Keratinocyte (primary cell): ENCODE measurements around the gene CHCHD6. TPM values are rescaled to one million over a fixed set of nuclear protein-coding genes. Genes with fewer than 3 reads are reported as not detected.

Source experiments
- DNase-seq: peaks from one replicate; pipeline ENCODE4 v3.0.0-alpha.2; 2011; ENCODE audit warnings: low read depth, missing footprints, low spot score
- FAIRE-seq: peaks from 2 replicates; lab custom pipeline; 2011; peaks lifted over from hg19 to GRCh38; lab: Jason Lieb, UNC
- H2AFZ ChIP-seq: 2 replicates; pipeline ENCODE4 v1.6.0; 2012; ENCODE audit warnings: low read length, control low read depth, inconsistent platforms; ENCODE audit not compliant: control insufficient read depth
- H3K27ac ChIP-seq: 2 replicates; pipeline ENCODE4 v1.5.1; 2011; ENCODE audit warnings: low read length; ENCODE audit not compliant: control insufficient read depth, insufficient read depth
- H3K27me3 ChIP-seq: 3 replicates; pipeline ENCODE4 v1.6.0; 2011; ENCODE audit warnings: low read length; ENCODE audit not compliant: control insufficient read depth, insufficient read depth; ENCODE audit errors: extremely low read depth
- H3K36me3 ChIP-seq, 2 experiments: 2 replicates in 1 of 2; 3 replicates in 1 of 2; pipeline ENCODE4 v1.5.1; 2011; ENCODE audit warnings: low read length in 2 of 2, mild to moderate bottlenecking in 1 of 2; ENCODE audit not compliant: control insufficient read depth in 2 of 2, insufficient read depth in 2 of 2; ENCODE audit errors: extremely low read depth in 1 of 2
- H3K4me1 ChIP-seq: 3 replicates; pipeline ENCODE4 v1.5.1; 2011; ENCODE audit warnings: low read length; ENCODE audit not compliant: control insufficient read depth, insufficient read depth; ENCODE audit errors: extremely low read depth
- H3K4me2 ChIP-seq: 3 replicates; pipeline ENCODE4 v1.6.0; 2011; ENCODE audit warnings: low read depth, low read length; ENCODE audit not compliant: control insufficient read depth, insufficient read depth; ENCODE audit errors: extremely low read depth
- H3K4me3 ChIP-seq, 3 experiments: fragments of 200-600 bp in 1 of 3; sonication (generic) in 1 of 3; 2 replicates in 2 of 3; 3 replicates in 1 of 3; pipeline ENCODE4 v1.5.1; 2011 to 2016; ENCODE audit warnings: low read length in 3 of 3, mild to moderate bottlenecking in 3 of 3, control low read depth in 2 of 3, inconsistent platforms in 1 of 3, low read depth in 1 of 3, mixed read lengths in 1 of 3, mixed run types in 1 of 3, moderate library complexity in 1 of 3; ENCODE audit not compliant: control insufficient read depth in 2 of 3, insufficient read depth in 2 of 3; ENCODE audit errors: extremely low read depth in 1 of 3
- H3K79me2 ChIP-seq: 2 replicates; pipeline ENCODE4 v1.6.0; 2012; ENCODE audit warnings: low read length; ENCODE audit not compliant: control insufficient read depth, insufficient read depth
- H3K9ac ChIP-seq: 3 replicates; pipeline ENCODE4 v1.6.0; 2011; ENCODE audit warnings: low read length; ENCODE audit not compliant: control insufficient read depth, insufficient read depth; ENCODE audit errors: extremely low read depth
- H3K9me1 ChIP-seq: 3 replicates; pipeline ENCODE4 v1.6.0; 2011; ENCODE audit warnings: low read length; ENCODE audit not compliant: control insufficient read depth, insufficient read depth; ENCODE audit errors: extremely low read depth
- H3K9me3 ChIP-seq: 2 replicates; pipeline ENCODE4 v1.5.1; 2012; ENCODE audit warnings: low read depth, low read length; ENCODE audit not compliant: control insufficient read depth
- H4K20me1 ChIP-seq: 3 replicates; pipeline ENCODE4 v1.6.0; 2011; ENCODE audit warnings: low read length; ENCODE audit not compliant: control insufficient read depth, insufficient read depth; ENCODE audit errors: extremely low read depth
- CTCF ChIP-seq, 3 experiments: IDR thresholded peaks in 1 of 3; conservative IDR thresholded peaks in 1 of 3; optimal IDR thresholded peaks in 1 of 3; 2 replicates in 2 of 3; 3 replicates in 1 of 3; pipeline versions ENCODE3 to v1.5.1; 2011; ENCODE audit warnings: low read length in 3 of 3, mild to moderate bottlenecking in 3 of 3, moderate library complexity in 2 of 3, control low read depth in 1 of 3, inconsistent platforms in 1 of 3; ENCODE audit not compliant: insufficient read depth in 2 of 3; ENCODE audit errors: extremely low read depth in 1 of 3
- EZH2 ChIP-seq: IDR thresholded peaks from one replicate; pipeline ENCODE4 v1.6.1; 2012; ENCODE audit warnings: inconsistent platforms, mild to moderate bottlenecking, low read length, moderate library complexity
- dilution Hi-C: fragments of 300-500 bp; cut with MboI; formaldehyde crosslinking; loops from one replicate; pipeline ENCODE4 v1.7.0; 2020; ENCODE audit warnings: low sequenced_read_pairs; ENCODE audit not compliant: extremely low pct_ligation_motif_present
- polyA plus RNA-seq, 5 experiments: library from polyadenylated mRNA; depleted of rRNA in 3 of 5; stranded (reverse) in 3 of 5; stranded (forward) in 1 of 5; unstranded in 1 of 5; fragments of >200 nt; gene quantifications; 1 replicate in 1 of 5; 2 replicates in 3 of 5; 3 replicates in 1 of 5; pipeline versions ENCODE4 v1.2.1 to v1.2.3, GENCODE V29; 2011 to 2012; ENCODE audit warnings: missing spikeins in 2 of 5, low read depth in 1 of 5, low replicate concordance in 1 of 5

CHCHD6 gene
- polyA plus RNA-seq, 1 donor (not counting 4 experiments of a cell fraction or from before 2014, with no cell fraction given), result 21.7 TPM

DNA sequence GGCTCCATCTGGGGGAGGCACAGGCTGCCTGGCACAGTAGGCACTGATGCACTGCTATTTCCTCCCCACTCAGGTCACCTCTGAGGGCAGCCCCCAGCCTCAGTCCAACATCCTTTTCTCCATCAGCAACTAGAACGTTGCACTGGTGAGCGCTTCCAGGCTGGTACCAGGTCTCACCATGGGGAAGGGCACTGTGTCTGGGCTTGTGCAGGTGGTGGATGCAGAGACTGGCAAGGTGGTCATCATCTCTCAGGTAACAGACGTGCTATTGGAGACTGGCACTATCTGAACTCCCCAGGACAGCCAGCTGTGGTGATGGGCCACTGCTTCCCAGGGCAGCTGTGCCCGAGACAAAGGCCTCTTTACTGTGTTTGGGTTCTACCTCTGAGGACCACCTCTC lies 40.8 kb upstream of the CHCHD6 start:
- no peak for FAIRE-seq
- Histone ChIP-seq H3K4me2 (no peak overlapping the region), H3K4me3 (no peak overlapping the region), H3K27ac (no peak overlapping the region), H3K9ac (no peak overlapping the region), H3K9me1 (no peaks in the 10 kb centered on the region), H3K36me3 (no peaks in the 10 kb centered on the region), H3K4me1 (no peaks in the 10 kb centered on the region), H3K9me3 (no peaks in the 10 kb centered on the region), H2AFZ (no peak overlapping the region), H4K20me1 (no peaks in the 10 kb centered on the region), H3K79me2 (no peaks in the 10 kb centered on the region), H3K27me3 (peaks cover 44% of the 10 kb centered on the region)
- dilution Hi-C loops, result no loop called here
- no peak for DNase-seq
- TF ChIP-seq CTCF (optimal IDR thresholded peaks at IDR 0.05 in 1 of 3, IDR thresholded peaks at IDR 0.05 in 1 of 3, conservative IDR thresholded peaks at IDR 0.05 in 1 of 3; ENCODE audit: extremely low read depth in 1 of 3, insufficient read depth in 2 of 3, low read length in 3 of 3) (no peak), EZH2 (no peak)

DNA sequence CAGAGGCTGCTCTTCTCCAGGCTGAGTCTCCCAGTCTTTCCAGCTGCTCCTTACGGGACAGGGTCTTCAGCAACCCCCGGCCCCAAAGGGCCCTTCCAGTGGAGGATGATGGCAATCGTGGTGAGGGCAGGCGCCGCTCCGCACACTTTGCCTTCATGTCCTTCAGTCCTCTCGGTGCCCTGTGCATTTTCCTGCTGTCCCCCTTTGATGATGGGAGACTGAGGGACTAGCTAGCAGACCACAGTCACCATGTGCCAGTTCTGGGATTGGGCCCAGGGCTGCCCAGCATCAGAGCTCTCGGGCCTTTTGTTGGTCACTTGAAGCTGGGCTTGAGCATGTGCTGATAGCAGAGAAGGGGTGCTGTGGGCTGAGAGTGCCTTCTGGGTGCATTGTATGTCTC lies 40.3 kb upstream of the CHCHD6 start:
- no peak overlapping the region for H3K4me2 ChIP-seq
- DNase-seq (no peak), FAIRE-seq (no peak)
- H3K79me2 ChIP-seq, result no peaks in the 10 kb centered on the region
- H3K9ac ChIP-seq, result no peak overlapping the region
- no peaks in the 10 kb centered on the region for H3K9me3 ChIP-seq
- no peaks in the 10 kb centered on the region for H3K9me1 ChIP-seq
- dilution Hi-C loops, result no loop called here
- no peak overlapping the region for H2AFZ ChIP-seq
- no peak overlapping the region for H3K27ac ChIP-seq
- no peaks in the 10 kb centered on the region for H4K20me1 ChIP-seq
- peaks cover 44% of the 10 kb centered on the region for H3K27me3 ChIP-seq
- no peak overlapping the region for H3K4me3 ChIP-seq
- H3K4me1 ChIP-seq, result no peaks in the 10 kb centered on the region
- no peaks in the 10 kb centered on the region for H3K36me3 ChIP-seq
- TF ChIP-seq CTCF (optimal IDR thresholded peaks at IDR 0.05 in 1 of 3, IDR thresholded peaks at IDR 0.05 in 1 of 3, conservative IDR thresholded peaks at IDR 0.05 in 1 of 3; ENCODE audit: extremely low read depth in 1 of 3, insufficient read depth in 2 of 3, low read length in 3 of 3), result no peak
- no peak for TF ChIP-seq EZH2
